ENCODE data around the gene PLK1. TPM values are rescaled to one million over a fixed set of nuclear protein-coding genes. Genes with fewer than 3 reads are reported as not detected.

Gene PLK1
- total RNA-seq, 1 donor from 2014 or later: 8.1 TPM

DNA sequence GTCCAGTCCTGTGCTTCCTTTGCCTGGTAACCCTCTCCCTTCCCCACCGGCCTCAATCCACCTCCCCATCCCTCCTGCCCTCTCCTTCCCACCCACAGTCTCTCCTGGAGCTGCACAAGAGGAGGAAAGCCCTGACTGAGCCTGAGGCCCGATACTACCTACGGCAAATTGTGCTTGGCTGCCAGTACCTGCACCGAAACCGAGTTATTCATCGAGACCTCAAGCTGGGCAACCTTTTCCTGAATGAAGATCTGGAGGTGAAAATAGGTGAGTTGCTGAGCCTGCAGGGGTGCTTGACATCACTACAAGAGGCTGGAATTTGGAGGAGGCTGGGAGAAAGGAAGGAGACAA lies 1.3 kb downstream of the PLK1 start:
- no peaks in the 10 kb centered on the region for H3K27me3 ChIP-seq
- intact Hi-C loops (cut with DNase I): no loop called here
- H3K4me3 ChIP-seq: no peak overlapping the region
- peaks cover 20% of the 10 kb centered on the region for H3K4me1 ChIP-seq
- no peak overlapping the region for H3K27ac ChIP-seq
- no peaks in the 10 kb centered on the region for H3K9me3 ChIP-seq
- peaks cover 0 to 13% of the 10 kb centered on the region in 2 donors for H3K36me3 ChIP-seq
- DNase-seq (ENCODE audit: extremely low spot score in 2 of 2): no peak
- TF ChIP-seq POLR2A (IDR thresholded peaks at IDR 0.05) (no peak), POLR2AphosphoS5 (IDR thresholded peaks at IDR 0.05; ENCODE audit: insufficient read depth in 1 of 2, low read depth in 1 of 2) (no peak), CTCF (IDR thresholded peaks at IDR 0.05) (no peak)

- DNase-seq (ENCODE audit: extremely low spot score in 2 of 2): no peak
- peaks cover 0 to 16% of the 10 kb centered on the region in 2 donors for H3K36me3 ChIP-seq
- H3K4me3 ChIP-seq: no peak overlapping the region
- TF ChIP-seq POLR2A (IDR thresholded peaks at IDR 0.05): no peak
- no peak for TF ChIP-seq CTCF (IDR thresholded peaks at IDR 0.05)
- no peak for TF ChIP-seq POLR2AphosphoS5 (IDR thresholded peaks at IDR 0.05; ENCODE audit: insufficient read depth in 1 of 2, low read depth in 1 of 2)
- no peak overlapping the region for H3K27ac ChIP-seq
- peaks cover 20% of the 10 kb centered on the region for H3K4me1 ChIP-seq
- intact Hi-C loops (cut with DNase I): no loop called here
- H3K27me3 ChIP-seq: no peaks in the 10 kb centered on the region
- H3K9me3 ChIP-seq: no peaks in the 10 kb centered on the region
Measured at GRCh38 chr16:23682181-23682580, 3.5 kb downstream of the PLK1 start.

GRCh38 chr16:23683487-23683886 lies 4.8 kb downstream of the PLK1 start:
- TF ChIP-seq POLR2AphosphoS5 (IDR thresholded peaks at IDR 0.05; ENCODE audit: insufficient read depth in 1 of 2, low read depth in 1 of 2): no peak
- TF ChIP-seq CTCF (IDR thresholded peaks at IDR 0.05): no peak
- no peak for TF ChIP-seq POLR2A (IDR thresholded peaks at IDR 0.05)
- no peaks in the 10 kb centered on the region for H3K9me3 ChIP-seq
- H3K4me1 ChIP-seq: peaks cover 14% of the 10 kb centered on the region
- H3K27ac ChIP-seq: no peak overlapping the region
- H3K27me3 ChIP-seq: no peaks in the 10 kb centered on the region
- intact Hi-C loops (cut with DNase I): no loop called here
- DNase-seq (ENCODE audit: extremely low spot score in 2 of 2): no peak
- no peak overlapping the region for H3K4me3 ChIP-seq
- H3K36me3 ChIP-seq: peaks cover 0 to 30% of the 10 kb centered on the region in 2 donors

GRCh38 chr16:23687034-23687808 lies 8.5 kb downstream of the PLK1 start:
- Histone ChIP-seq H3K27me3 (no peaks in the 10 kb centered on the region), H3K4me1 (no peaks in the 10 kb centered on the region), H3K27ac (no peak overlapping the region), H3K9me3 (no peaks in the 10 kb centered on the region), H3K36me3 (peaks cover 0 to 58% of the 10 kb centered on the region in 2 donors), H3K4me3 (no peak overlapping the region)
- no peak for DNase-seq (ENCODE audit: extremely low spot score in 2 of 2)
- intact Hi-C loops (cut with DNase I): no loop called here
- no peak for TF ChIP-seq POLR2A (IDR thresholded peaks at IDR 0.05)
- no peak for TF ChIP-seq CTCF (IDR thresholded peaks at IDR 0.05)
- TF ChIP-seq POLR2AphosphoS5 (IDR thresholded peaks at IDR 0.05; ENCODE audit: insufficient read depth in 1 of 2, low read depth in 1 of 2): no peak

DNA sequence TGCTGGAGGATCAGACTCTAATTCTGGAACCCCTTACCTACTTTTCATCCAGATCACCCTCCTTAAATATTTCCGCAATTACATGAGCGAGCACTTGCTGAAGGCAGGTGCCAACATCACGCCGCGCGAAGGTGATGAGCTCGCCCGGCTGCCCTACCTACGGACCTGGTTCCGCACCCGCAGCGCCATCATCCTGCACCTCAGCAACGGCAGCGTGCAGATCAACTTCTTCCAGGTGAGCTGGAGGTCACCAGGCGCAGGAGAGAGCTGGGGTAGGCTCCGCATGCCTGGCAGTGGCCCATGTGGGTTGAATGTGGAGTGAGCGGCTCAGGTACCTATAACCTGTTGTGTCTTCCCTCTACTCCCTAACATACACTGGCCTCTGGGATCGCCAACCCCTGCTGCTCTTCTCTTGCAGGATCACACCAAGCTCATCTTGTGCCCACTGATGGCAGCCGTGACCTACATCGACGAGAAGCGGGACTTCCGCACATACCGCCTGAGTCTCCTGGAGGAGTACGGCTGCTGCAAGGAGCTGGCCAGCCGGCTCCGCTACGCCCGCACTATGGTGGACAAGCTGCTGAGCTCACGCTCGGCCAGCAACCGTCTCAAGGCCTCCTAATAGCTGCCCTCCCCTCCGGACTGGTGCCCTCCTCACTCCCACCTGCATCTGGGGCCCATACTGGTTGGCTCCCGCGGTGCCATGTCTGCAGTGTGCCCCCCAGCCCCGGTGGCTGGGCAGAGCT lies 10.9 kb downstream of the PLK1 start:
- DNase-seq (ENCODE audit: extremely low spot score in 2 of 2): no peak
- intact Hi-C loops (cut with DNase I): no loop called here
- Histone ChIP-seq H3K4me3 (no peak overlapping the region), H3K36me3 (peaks cover 0 to 46% of the 10 kb centered on the region in 2 donors), H3K9me3 (no peaks in the 10 kb centered on the region), H3K27me3 (no peaks in the 10 kb centered on the region), H3K27ac (no peak overlapping the region), H3K4me1 (no peaks in the 10 kb centered on the region)
- TF ChIP-seq CTCF (IDR thresholded peaks at IDR 0.05) (no peak), POLR2AphosphoS5 (IDR thresholded peaks at IDR 0.05; ENCODE audit: insufficient read depth in 1 of 2, low read depth in 1 of 2) (no peak)

All from vagina (tissue), 2 donors.